AG08395 (cell line): ENCODE results near the gene KLF6.

Experiments used
- DNase-seq: peaks from one replicate; pipeline ENCODE4 v3.0.0; 2012; ENCODE audit warnings: mixed read lengths, low spot score

The KLF6 gene

DNA sequence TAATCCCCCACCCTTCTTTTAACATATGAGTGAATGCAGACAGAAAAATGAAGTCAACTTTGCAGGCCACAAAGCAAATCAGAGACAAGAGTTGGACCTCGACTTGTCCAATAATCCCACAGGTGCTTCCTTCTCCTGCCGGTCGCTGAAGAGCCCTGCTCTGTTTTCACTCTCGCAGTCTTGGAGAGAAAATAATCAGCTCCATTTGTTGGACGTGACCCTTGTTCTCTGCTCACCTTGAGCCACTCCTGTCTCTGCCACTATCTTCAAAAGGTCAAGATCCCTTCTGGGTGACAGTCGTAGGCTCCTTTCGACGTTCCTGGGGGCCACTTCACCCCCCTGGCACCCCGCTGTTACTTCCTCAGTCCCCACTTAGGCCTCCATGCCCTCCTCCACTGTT is 2.8 kb upstream of the KLF6 start:
- DNase-seq, result no peak

DNA sequence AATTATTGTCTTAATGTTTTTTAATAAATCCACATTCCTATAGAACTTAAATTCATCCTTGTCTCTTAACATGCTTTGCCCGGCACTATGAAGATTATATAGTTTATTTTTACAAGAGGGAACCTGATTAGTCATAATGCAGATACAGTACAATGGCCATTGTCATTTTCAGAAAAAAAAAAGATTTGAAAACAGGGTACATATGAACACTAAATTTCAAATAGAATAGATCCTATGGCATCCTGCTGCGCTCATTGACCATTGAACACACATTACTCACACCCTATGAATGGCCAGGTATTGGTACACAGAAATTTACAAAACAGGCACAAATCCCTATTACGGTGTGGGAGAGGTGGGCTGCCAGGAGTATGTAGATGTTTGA is 2.0 kb upstream of the KLF6 start:
- DNase-seq, result no peak

GRCh38 chr10:3786295-3787015 is 1.4 kb upstream of the KLF6 start:
- DNase-seq, result no peak

DNA sequence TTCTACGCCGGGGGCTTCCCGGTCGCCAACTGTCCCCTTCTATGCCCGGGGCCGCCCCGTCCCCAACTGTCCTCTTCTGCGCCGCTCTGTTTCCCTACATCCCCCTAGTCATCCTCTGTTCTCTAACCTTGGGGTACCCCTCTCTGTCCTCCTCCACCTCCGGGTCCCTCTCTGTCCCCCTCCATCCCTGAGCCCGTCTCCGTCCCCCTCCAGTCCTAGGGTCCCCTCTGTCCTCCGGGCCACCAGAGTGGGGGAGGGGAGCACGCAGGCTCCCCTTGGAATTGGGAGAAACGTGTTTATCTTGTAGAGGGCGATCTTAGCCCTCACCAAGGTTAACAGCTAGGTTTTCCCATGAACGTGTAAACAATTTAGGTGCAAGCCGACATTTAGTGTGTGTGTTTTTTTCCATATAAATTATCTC is 852 bp upstream of the KLF6 start:
- DNase-seq, result no peak

DNA sequence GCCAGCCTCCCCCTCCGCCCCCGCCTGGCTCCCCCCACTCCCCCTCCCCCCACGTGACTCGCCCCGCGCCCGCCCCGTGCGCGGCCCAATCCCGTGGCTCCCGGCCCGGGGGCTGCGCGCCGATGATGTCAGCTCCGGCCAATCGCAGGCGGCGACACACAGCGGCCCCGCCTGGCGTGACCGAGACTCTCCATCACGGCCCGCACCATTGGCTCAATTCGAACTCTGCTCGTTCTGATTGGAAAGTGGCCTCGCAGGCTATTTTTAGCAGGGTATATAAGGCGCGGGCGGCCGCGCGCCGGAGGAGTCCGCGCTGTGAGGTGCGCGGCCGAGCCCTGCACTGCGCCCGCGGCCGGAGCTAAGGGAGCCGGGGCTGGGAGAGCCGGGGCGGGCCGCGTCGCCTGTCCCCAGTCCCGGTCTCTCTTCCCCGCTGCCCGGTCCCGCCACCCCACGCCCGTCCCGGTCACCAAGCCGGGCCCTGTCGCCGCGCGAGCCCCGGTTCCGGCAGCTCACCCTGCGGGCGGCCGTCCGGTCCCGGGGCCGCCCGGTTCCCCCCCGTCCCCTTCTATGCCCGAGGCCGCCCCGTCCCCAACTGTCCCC is 342 bp upstream of the KLF6 start:
- DNase-seq, result peak; percentile 99

GRCh38 chr10:3783682-3784432 is 1.2 kb downstream of the KLF6 start:
- DNase-seq, result no peak

GRCh38 chr10:3783316-3783681 is 1.7 kb downstream of the KLF6 start:
- DNase-seq, result peak; percentile 43

- DNase-seq, result peak; percentile 64
Measured at GRCh38 chr10:3782451-3783315, 2.3 kb downstream of the KLF6 start.

- DNase-seq, result no peak
Measured at GRCh38 chr10:3782146-3782450, 2.9 kb downstream of the KLF6 start.

DNA sequence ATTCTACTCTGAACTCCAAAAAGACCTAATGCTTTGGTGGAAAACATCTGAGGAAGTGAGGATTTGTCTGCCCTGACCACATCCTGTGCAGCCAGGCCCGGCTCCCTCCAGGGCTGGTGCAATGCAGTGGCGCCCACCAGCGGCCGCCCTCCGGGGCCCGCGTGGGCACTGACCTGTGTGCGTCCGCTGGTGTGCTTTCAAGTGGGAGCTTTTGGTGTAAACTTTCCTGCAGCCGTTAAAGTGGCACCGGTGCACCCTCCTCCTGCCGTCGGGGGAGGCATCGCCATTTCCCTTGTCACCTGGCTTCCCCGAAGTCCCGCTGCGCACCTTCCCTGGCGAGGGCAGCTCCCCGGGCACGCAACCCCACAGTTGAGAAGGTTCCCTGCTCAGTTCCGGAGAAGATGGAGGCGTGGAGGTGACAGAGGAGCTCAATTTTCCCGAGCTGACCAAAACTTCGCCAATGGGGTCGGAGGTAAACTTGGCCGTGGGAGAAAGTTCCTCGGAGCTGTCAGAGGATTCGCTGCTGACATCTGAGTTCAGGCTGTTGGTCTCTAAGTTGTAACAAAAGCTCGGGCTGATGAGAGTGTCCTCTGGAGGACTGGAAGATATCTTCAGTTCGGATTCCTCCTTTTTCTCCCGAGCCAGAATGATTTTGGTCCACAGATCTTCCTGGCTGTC is 3.4 kb downstream of the KLF6 start:
- peak; percentile 32 for DNase-seq

- DNase-seq, result no peak
Measured at GRCh38 chr10:3780771-3781467, 4.1 kb downstream of the KLF6 start.

DNA sequence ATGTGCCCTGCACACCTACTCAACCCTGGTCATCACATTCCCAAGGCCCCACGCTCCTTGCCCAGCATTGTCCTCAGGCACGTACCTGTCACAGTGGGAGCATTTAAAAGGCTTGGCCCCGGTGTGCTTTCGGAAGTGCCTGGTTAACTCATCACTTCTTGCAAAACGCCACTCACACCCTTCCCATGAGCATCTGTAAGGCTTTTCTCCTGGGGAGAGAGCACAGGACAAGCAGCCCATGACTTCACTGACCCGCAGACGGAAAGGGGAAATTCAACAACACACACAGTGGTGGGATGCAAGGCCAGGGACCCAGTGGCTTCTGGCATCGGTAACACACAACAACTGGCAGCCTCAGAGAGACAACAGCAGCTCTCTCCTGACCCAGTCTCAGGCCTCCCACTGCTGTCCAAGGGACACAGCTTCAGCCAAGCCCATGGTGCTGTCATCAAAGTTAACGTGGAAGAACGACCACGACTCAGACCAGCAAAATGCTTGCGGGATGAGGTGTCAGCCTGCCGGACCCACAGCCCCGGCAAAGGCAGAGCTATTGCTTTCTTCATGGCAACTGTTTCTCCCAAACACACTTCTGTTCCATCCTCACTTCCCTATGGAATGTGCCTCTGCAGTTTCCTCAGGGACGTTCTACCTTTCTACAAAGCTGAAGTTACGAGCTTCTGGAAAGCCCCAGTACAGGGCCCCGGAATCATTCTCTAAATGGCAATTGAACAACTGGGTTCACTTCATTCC is 4.8 kb downstream of the KLF6 start:
- DNase-seq, result peak; percentile 35

GRCh38 chr10:3779158-3779741 is 5.8 kb downstream of the KLF6 start:
- no peak for DNase-seq

GRCh38 chr10:3778692-3779157 is 6.3 kb downstream of the KLF6 start:
- no peak for DNase-seq

- DNase-seq, result no peak
Measured at GRCh38 chr10:3777981-3778691, 6.9 kb downstream of the KLF6 start.

DNA sequence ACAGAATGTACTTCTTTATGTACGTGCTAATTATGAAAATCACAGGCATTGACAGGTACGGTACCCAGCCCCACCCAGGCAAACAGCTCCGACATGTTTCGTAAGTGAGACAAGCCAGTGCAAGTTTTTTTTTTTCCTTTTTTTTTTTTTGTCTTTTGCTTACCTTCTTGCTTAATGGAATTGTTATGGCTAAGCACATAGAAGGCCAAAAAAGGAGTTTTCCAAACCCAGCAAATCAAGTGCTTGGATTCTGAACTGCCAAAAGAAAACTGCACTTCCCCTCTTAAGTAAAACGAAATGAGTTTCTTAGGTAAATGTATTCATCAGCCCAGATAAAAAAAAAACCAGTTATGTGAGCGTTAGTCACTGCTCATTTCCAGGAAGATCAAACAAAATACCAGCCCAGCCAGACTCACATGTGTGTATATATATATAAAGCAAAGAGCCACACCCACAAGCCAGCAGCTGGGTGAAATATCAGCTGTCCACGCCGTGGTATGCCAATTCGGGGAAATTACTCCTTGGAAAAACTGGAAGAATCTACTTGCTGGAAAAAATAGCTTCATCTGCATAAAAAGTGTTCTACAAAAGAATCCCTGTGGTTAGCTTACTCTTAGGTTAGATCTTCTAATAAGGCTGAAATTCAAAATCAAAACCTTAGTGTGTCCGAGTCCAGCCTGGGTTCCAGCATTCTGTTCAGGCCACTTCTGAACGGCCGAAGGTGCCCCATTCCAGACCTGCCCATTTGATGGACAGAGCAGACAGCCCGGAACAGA is 8.0 kb downstream of the KLF6 start:
- DNase-seq, result peak; percentile 40

DNA sequence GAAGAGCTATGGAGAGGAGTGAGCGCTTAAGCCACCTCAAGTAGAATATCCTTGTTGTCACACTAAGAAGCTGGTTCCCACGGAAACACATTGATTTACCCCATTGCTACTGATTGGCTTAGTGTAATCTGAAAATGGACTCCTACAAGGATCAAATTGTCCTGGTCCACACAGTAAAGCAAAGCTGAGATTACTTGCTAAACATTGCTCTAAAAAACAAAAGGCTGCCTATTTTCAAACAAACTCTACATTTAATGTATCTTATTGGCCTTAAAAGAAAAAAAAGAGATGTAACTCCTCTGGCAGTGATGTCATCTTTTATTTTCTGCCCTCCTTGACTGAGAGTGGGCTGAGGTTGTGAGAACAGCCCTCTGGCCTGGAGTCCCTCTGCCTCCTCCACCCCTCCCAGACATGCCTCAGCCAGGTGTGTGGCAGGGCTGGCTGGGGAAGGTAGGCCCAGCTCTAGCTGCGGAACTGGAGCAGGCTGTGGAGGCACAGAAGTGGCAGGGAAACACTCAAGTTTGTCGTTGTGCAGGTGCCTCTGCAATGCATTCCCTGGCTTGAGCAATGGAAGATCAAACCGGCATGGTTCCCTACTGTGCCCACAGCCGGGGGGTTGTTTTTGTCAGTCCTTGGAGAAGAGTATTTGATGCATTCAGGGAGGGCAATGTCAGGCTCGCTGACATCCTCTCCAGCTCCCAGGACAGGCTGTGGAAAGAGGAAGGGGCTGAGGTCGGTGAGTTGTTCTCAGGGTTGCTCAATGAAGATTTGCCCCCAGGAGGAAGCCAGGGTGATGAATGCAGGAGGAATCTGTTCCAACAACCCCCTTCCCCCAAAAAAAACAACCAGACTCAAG is 9.1 kb downstream of the KLF6 start:
- DNase-seq, result no peak
